B cell (primary cell): ENCODE results near the gene LMO7.

ENCODE experiments used
- EZH2 ChIP-seq: IDR thresholded peaks from 2 replicates; pipeline ENCODE4 v1.6.1; 2012; ENCODE audit warnings: borderline replicate concordance, low read depth, mild to moderate bottlenecking, moderate library complexity, low read length; ENCODE audit not compliant: insufficient read depth, poor library complexity, severe bottlenecking
- TF ChIP-seq, protein P1 (sequence below): fragments of 200-600 bp; IDR thresholded peaks from one replicate; pipeline ENCODE4 v1.8.0; 2022; ENCODE audit warnings: antibody characterized with exemption, mild to moderate bottlenecking

DNA sequence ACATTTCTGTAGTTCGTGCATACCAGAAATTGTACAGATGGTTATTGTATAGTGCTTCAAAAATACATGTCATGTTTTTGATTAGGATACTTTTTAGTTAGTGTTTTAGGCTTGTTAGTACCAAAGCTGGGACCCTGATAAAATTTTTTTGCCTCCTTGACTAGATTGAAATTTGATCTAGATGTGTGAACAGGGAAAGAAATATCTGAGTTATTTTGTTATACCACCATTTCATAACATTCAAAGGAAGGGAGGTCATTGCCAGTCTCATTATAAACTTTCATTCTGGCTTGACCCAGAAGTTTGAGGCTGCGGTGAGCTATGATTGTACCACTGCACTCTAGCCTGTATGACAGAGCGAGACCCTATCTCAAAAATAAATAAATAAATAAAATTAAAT lies 9.0 kb downstream of the LMO7 start:
- TF ChIP-seq, protein P1, sequence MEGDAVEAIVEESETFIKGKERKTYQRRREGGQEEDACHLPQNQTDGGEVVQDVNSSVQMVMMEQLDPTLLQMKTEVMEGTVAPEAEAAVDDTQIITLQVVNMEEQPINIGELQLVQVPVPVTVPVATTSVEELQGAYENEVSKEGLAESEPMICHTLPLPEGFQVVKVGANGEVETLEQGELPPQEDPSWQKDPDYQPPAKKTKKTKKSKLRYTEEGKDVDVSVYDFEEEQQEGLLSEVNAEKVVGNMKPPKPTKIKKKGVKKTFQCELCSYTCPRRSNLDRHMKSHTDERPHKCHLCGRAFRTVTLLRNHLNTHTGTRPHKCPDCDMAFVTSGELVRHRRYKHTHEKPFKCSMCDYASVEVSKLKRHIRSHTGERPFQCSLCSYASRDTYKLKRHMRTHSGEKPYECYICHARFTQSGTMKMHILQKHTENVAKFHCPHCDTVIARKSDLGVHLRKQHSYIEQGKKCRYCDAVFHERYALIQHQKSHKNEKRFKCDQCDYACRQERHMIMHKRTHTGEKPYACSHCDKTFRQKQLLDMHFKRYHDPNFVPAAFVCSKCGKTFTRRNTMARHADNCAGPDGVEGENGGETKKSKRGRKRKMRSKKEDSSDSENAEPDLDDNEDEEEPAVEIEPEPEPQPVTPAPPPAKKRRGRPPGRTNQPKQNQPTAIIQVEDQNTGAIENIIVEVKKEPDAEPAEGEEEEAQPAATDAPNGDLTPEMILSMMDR, result no peak
- no peak for TF ChIP-seq EZH2
